K562 (cell line): ENCODE data around the gene CCDC85C.

Experiments used
- BDP1 ChIP-seq: IDR thresholded peaks from 3 replicates; pipeline ENCODE4 v1.6.1; 2011; ENCODE audit not compliant: insufficient read length, insufficient read depth
- E2F3 ChIP-seq: fragments of 250-450 bp; sonication (Bioruptor Pico); IDR thresholded peaks from 2 replicates; pipeline ENCODE4 v1.4.0; 2020; ENCODE audit warnings: mild to moderate bottlenecking
- FOXK1 ChIP-seq: sonication (generic); formaldehyde crosslinking; IDR thresholded peaks from 2 replicates; pipeline ENCODE4 v1.8.0; 2022; ENCODE audit warnings: missing genetic modification reagents, mild to moderate bottlenecking, borderline replicate concordance
- MXI1 ChIP-seq: IDR thresholded peaks from 2 replicates; pipeline ENCODE4 v1.6.1; 2011; ENCODE audit warnings: low read depth, mild to moderate bottlenecking, improper control_type of control experiment, low read length
- NFRKB ChIP-seq: fragments of 450-650 bp; IDR thresholded peaks from 2 replicates; pipeline ENCODE4 v1.6.1; 2016; ENCODE audit warnings: low read depth
- POLR2A ChIP-seq: fragments of 450-650 bp; conservative IDR thresholded peaks from 2 replicates; pipeline ENCODE4 v1.6.1; 2016
- RB1 ChIP-seq: fragments of 450-650 bp; IDR thresholded peaks from 2 replicates; pipeline ENCODE4 v1.6.1; 2017; ENCODE audit warnings: low read depth, mild to moderate bottlenecking
- YBX1 ChIP-seq: fragments of 450-650 bp; IDR thresholded peaks from 2 replicates; pipeline ENCODE4 v1.7.1; 2016; ENCODE audit warnings: mild to moderate bottlenecking
- YY1 ChIP-seq, 3 experiments: IDR thresholded peaks; 2 replicates each; pipeline ENCODE4 v1.6.1; 2011; ENCODE audit warnings: low read length in 2 of 3, mild to moderate bottlenecking in 2 of 3, moderate library complexity in 2 of 3, borderline replicate concordance in 1 of 3, control low read depth in 1 of 3, low read depth in 1 of 3; ENCODE audit not compliant: insufficient read depth in 3 of 3, insufficient replicate concordance in 2 of 3, control insufficient read depth in 1 of 3, insufficient read length in 1 of 3; ENCODE audit errors: extremely low read depth in 1 of 3
- TF ChIP-seq, protein P1 (sequence below): sonication (generic); formaldehyde crosslinking; IDR thresholded peaks from 2 replicates; pipeline ENCODE4 v1.8.1; 2023; ENCODE audit warnings: mild to moderate bottlenecking, missing genetic modification reagents
- TF ChIP-seq, protein P2 (sequence below): fragments of 250-450 bp; sonication (Bioruptor Pico); IDR thresholded peaks from 2 replicates; pipeline ENCODE4 v1.4.0; 2020; ENCODE audit warnings: mild to moderate bottlenecking
- TF ChIP-seq, protein P3 (sequence below), 3 experiments: IDR thresholded peaks in 2 of 3; conservative IDR thresholded peaks in 1 of 3; 2 replicates each; pipeline ENCODE4 v1.5.1; 2011 to 2012; ENCODE audit warnings: low read length in 3 of 3, mild to moderate bottlenecking in 3 of 3, control low read depth in 2 of 3, improper control_type of control experiment in 1 of 3, inconsistent platforms in 1 of 3, low read depth in 1 of 3, mixed read lengths in 1 of 3, moderate library complexity in 1 of 3; ENCODE audit not compliant: insufficient read depth in 2 of 3
- TF ChIP-seq, protein P4 (sequence below): fragments of 250-450 bp; sonication (Bioruptor Pico); IDR thresholded peaks from 2 replicates; pipeline ENCODE4 v1.4.0; 2020; ENCODE audit warnings: borderline replicate concordance

DNA sequence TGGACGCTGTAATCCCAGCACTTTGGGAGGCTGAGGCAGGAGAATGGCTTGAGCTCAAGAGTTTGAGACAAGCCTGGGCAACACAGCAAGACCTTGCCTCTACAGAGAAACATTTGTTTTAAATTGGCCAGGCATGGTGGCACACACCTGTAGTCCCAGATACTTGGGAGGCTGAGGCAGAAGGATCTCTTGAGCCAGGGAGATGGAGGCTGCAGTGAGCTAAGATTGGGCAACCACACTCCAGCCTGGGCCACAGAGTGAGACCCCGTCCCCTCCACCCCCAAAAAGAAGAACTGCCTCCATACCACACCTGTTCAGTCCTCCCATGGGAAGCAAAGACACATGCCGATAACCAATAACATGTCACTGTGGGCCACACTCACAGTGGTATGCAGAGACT is 19.2 kb downstream of the CCDC85C start:
- TF ChIP-seq MXI1 (no peak), NFRKB (no peak), BDP1 (no peak), E2F3 (CRISPR knock-in tag) (no peak), YY1 (IDR thresholded peaks at IDR 0.05; ENCODE audit: borderline replicate concordance in 1 of 3, control insufficient read depth in 1 of 3, extremely low read depth in 1 of 3, insufficient read depth in 3 of 3, insufficient read length in 1 of 3, insufficient replicate concordance in 2 of 3, low read depth in 1 of 3, low read length in 2 of 3) (no peak), RB1 (no peak), YBX1 (no peak), FOXK1 (CRISPR knock-in tag) (no peak), POLR2A (no peak)
- TF ChIP-seq, protein P1, sequence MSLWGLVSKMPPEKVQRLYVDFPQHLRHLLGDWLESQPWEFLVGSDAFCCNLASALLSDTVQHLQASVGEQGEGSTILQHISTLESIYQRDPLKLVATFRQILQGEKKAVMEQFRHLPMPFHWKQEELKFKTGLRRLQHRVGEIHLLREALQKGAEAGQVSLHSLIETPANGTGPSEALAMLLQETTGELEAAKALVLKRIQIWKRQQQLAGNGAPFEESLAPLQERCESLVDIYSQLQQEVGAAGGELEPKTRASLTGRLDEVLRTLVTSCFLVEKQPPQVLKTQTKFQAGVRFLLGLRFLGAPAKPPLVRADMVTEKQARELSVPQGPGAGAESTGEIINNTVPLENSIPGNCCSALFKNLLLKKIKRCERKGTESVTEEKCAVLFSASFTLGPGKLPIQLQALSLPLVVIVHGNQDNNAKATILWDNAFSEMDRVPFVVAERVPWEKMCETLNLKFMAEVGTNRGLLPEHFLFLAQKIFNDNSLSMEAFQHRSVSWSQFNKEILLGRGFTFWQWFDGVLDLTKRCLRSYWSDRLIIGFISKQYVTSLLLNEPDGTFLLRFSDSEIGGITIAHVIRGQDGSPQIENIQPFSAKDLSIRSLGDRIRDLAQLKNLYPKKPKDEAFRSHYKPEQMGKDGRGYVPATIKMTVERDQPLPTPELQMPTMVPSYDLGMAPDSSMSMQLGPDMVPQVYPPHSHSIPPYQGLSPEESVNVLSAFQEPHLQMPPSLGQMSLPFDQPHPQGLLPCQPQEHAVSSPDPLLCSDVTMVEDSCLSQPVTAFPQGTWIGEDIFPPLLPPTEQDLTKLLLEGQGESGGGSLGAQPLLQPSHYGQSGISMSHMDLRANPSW (CRISPR knock-in tag), result no peak
- TF ChIP-seq, protein P2, sequence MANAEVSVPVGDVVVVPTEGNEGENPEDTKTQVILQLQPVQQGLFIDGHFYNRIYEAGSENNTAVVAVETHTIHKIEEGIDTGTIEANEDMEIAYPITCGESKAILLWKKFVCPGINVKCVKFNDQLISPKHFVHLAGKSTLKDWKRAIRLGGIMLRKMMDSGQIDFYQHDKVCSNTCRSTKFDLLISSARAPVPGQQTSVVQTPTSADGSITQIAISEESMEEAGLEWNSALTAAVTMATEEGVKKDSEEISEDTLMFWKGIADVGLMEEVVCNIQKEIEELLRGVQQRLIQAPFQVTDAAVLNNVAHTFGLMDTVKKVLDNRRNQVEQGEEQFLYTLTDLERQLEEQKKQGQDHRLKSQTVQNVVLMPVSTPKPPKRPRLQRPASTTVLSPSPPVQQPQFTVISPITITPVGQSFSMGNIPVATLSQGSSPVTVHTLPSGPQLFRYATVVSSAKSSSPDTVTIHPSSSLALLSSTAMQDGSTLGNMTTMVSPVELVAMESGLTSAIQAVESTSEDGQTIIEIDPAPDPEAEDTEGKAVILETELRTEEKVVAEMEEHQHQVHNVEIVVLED (CRISPR knock-in tag), result no peak
- TF ChIP-seq, protein P3, sequence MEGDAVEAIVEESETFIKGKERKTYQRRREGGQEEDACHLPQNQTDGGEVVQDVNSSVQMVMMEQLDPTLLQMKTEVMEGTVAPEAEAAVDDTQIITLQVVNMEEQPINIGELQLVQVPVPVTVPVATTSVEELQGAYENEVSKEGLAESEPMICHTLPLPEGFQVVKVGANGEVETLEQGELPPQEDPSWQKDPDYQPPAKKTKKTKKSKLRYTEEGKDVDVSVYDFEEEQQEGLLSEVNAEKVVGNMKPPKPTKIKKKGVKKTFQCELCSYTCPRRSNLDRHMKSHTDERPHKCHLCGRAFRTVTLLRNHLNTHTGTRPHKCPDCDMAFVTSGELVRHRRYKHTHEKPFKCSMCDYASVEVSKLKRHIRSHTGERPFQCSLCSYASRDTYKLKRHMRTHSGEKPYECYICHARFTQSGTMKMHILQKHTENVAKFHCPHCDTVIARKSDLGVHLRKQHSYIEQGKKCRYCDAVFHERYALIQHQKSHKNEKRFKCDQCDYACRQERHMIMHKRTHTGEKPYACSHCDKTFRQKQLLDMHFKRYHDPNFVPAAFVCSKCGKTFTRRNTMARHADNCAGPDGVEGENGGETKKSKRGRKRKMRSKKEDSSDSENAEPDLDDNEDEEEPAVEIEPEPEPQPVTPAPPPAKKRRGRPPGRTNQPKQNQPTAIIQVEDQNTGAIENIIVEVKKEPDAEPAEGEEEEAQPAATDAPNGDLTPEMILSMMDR (IDR thresholded peaks at IDR 0.05 in 2 of 3, conservative IDR thresholded peaks at IDR 0.05 in 1 of 3; ENCODE audit: insufficient read depth in 2 of 3, low read depth in 1 of 3, low read length in 3 of 3), result no peak
- TF ChIP-seq, protein P4, sequence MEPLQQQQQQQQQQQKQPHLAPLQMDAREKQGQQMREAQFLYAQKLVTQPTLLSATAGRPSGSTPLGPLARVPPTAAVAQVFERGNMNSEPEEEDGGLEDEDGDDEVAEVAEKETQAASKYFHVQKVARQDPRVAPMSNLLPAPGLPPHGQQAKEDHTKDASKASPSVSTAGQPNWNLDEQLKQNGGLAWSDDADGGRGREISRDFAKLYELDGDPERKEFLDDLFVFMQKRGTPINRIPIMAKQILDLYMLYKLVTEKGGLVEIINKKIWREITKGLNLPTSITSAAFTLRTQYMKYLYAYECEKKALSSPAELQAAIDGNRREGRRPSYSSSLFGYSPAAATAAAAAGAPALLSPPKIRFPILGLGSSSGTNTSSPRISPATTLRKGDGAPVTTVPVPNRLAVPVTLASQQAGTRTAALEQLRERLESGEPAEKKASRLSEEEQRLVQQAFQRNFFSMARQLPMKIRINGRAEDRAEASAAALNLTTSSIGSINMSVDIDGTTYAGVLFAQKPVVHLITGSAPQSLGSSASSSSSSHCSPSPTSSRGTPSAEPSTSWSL (CRISPR knock-in tag), result no peak
